ENCODE data around the gene EEFSEC.

The EEFSEC gene

GRCh38 chr3:128239304-128239703, 86.0 kb downstream of the EEFSEC start:
- no peak overlapping the region for H3K27ac ChIP-seq
- no peak for DNase-seq (ENCODE audit: low read depth, low spot score)

DNA sequence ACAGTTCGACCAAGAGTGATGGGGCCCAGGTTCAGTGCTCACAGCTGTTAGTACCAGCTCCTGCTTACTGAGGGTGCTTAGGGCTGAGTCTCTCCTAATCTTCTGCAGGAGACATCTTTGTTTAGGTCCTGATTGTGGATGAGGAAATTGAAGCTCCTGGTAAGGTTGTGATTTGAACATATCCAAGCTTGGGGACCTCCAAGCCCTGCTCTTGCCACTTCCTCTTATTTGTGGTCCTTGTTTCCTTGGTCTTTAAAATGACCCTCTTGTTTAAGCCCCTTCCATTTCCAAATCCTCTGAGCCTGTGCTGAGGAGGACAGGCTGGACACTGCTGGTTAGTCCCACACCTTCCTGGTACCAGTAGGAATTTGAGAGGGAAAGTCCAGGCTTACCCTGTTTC, 87.0 kb downstream of the EEFSEC start:
- DNase-seq (ENCODE audit: low read depth, low spot score) = no peak

DNA sequence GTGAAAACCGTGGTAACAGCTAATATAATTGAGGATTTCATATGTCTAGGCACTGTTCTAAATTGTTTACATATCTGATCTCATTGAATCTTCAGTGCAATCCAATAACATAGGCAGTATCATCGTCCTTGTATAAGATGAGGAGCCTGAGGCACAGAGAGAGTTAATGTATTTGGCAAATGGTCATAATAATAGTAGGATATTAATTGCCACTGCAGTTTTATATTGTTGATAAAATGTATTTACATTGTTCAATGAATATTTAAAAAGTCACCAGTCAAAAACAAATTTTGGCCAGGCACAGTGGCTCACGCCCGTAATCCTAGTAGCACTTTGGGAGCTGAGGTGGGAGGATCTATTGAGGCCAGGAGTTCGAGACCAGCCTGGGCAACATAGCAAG, 88.5 kb downstream of the EEFSEC start:
- no peak for DNase-seq (ENCODE audit: low read depth, low spot score)
- H3K27ac ChIP-seq = no peak overlapping the region

More for the DNA sequence above, 87.0 kb downstream of the EEFSEC start:
- H3K27ac ChIP-seq = no peak overlapping the region

DNA sequence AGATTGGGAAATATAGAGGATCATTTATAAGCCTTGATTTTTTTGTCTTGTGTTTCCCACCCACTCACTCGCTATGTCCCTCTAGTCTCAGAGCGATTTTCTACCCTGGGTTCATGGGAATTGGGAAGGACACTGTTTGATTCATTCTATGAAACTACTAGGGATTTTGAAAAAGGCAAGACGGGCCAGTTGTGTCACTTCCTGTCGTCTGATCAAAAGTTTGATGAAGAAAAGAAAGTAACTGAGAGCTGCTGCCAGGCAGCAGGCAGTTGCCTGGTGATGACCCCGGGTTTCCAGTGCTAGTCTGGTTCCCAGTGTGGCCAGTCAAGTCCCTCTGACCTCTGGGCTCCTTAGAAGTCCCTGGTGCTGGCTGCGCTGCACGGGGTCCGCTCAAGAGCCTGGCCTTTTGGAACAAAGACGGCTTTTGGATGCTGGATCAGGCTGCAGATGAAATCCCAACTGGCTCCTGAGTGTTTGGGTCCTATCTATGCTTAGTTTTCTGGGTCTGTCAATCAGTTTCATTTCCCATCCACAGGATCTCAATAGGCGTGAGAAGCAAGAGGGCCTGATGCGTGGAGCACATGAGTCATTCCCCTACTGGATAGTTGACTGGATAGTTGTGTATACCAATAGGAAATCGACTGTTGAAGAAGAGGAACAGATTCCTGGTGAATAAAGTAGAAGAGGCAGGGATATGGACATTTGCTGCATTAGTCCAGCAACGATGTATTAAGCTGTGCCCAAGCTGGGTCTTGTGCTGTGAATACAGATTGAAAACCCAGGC, 89.7 kb downstream of the EEFSEC start:
- no peak overlapping the region for H3K27ac ChIP-seq
- no peak for DNase-seq (ENCODE audit: low read depth, low spot score)

DNA sequence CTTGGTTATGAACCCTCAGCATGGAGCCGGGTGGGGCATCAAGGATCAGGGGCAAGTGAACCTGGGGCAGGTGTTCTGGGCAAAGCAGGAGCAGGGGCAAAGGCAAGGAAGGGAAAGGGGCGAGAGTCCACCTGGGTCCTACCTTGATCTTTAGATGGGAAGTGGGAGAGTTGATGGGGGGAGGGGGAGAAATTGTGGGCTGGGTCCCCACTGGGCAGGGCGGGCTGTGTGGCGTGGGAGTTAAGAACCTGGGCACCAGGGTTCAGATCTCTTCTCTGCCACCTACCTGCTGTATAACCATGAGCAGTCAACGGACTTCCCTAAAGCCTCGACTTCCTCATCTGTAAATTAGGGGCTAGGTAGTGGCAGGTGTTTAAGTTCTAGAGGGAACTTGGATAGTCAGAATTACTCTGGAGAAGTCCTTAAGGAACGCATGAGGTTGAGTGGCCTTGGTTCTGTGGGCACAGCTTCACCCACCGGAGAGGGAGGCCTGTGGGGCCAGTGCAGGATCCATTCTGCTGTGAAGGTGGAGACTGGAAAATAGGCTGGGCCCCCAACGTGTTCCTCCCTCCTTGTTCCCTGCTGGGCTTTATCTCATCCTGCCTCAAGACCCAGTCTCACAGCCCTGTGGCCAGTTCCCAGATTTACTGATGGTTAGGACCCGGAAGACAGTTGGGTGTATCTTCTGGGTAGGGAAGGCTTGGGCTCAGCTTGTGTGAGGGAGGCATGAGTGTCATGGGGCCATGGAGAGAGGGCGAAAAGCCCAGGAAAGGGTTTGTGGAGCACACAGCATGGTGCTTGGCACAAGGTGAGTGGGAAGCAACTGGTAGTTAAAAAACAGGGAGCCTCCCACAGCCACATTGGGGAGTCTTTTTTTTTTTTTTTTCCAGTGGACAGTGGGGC, 90.6 kb downstream of the EEFSEC start:
- no peak overlapping the region for H3K27ac ChIP-seq
- no peak for DNase-seq (ENCODE audit: low read depth, low spot score)

DNA sequence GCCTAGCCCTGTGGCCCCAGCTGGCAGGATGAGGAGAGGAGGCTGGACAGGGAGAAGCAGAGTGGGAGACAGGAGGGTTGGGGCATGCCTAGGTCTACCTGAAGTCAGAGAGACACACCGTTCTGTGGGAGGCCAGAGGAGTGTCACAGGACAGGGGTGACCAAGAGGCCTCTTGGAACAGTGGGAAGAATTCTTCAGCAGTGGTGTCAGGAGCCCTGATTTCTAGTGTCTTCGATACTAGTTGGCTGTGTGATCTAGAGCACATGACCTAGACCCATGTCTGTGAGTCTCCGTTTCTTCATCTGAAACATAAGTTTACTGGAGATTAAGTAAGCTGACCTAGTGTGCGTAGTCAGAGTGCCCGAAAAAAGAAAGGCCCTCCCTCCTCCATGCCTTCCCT, 92.2 kb downstream of the EEFSEC start:
- no peak for DNase-seq (ENCODE audit: low read depth, low spot score)
- H3K27ac ChIP-seq = no peak overlapping the region

- no peak for DNase-seq (ENCODE audit: low read depth, low spot score)
- no peak overlapping the region for H3K27ac ChIP-seq
Observed at GRCh38 chr3:128247666-128248409, 94.6 kb downstream of the EEFSEC start.

DNA sequence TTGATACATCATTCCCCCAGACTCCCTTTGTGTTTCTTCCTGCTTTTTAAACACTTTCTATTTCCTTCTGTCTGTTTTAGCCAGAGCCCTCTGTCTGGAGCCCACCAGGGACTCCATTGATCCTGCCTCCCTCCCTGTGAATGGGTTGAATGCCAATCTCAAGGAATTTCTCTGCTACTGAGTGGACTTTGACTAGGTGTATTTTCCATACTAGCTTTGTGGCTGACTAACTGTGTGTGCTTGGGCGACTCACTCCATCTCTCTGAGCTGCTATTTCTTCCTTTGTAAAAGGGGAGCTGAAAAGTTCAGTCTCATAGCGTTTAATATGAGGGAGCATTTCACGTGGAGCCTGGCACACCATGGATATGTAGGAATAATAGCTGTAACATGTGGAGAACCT, 98.8 kb downstream of the EEFSEC start:
- H3K27ac ChIP-seq = no peak overlapping the region
- no peak for DNase-seq (ENCODE audit: low read depth, low spot score)

DNA sequence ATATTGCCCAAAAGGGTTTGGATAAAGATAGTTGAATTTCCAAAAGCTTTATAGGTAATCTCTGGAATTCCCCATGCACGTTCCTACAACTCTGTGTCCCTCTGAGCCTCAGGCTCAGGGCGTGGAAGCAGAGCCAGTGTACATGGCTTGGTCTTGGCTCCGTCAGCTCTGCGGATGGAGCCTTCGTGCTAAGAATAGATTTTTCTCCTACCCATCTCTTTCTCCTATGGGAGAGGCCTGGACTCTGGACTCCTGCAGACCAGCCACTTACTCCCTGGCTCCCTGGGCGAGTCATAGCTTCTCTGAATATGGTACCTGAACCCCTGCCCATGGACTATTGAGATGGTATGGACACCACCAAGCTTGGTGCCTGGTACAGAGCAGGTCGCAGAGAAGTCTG, 99.9 kb downstream of the EEFSEC start:
- DNase-seq (ENCODE audit: low read depth, low spot score) = no peak
- H3K27ac ChIP-seq = no peak overlapping the region

DNA sequence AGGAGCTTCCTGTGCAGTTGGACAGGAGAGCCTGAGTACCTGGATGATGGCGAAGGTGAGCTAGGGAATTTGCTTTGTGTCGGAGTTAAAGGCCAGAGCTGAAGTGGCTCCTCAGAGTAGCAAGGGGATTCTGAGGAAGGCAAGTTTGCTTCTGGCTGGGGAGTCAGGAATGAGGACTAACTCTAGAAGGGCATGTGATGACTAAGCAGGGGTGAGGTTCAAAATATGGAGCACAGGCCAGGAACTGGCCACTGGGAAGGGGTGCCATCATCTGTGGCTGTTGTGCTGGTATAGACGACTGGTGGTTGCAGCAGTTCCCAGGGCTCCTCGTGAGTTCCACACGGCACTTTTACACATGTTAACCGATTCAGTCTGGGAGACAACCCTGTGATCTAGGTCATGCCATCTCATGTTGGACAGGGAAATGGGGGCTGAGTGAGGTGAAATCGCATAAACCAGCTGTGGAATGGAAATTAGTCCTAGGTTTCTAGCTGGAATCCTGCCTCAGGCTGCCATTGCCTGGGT, 100.8 kb downstream of the EEFSEC start:
- no peak overlapping the region for H3K27ac ChIP-seq
- no peak for DNase-seq (ENCODE audit: low read depth, low spot score)

DNA sequence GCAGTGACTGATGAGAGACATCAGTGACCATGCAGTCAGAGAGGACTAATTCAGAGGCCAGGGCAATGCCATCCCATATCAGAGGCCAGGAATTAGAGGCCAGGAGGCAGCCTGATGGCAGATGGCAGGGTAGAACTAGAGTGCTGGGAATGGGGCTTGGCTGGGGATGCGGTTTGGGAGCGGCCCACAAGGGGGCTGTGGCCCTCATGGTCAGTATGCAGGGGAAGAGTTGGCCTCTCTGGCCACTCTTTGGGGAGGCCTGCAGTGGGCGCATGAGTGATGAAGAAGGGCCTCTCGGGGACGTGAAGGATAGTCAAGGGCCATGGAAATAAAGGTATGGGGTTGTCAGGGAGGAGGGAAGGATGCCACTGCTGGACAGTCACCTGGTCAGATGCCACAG, 101.7 kb downstream of the EEFSEC start:
- no peak for DNase-seq (ENCODE audit: low read depth, low spot score)
- no peak overlapping the region for H3K27ac ChIP-seq

DNA sequence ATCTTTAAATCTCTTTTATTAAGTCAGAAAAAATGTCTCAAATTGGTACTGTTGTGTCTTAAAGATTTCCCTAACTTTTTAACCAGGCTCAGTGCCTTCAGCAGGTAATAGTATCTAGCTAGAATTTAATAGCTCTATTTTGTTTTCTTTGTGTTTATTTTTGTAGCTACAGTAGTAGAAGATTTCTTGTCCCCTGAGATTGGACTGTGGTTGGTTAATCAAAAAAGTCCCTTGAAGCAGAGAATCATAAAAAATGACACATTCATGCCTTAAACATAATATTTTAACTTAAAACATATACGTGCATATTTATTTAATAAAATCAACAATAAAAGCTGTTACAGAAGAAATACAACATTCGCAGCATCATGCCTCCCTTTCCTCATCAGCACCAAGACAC, 102.8 kb downstream of the EEFSEC start:
- H3K27ac ChIP-seq = no peak overlapping the region
- no peak for DNase-seq (ENCODE audit: low read depth, low spot score)

GRCh38 chr3:128257632-128258031, 104.4 kb downstream of the EEFSEC start:
- no peak for DNase-seq (ENCODE audit: low read depth, low spot score)
- no peak overlapping the region for H3K27ac ChIP-seq

GRCh38 chr3:128260275-128260674, 107.0 kb downstream of the EEFSEC start:
- DNase-seq (ENCODE audit: low read depth, low spot score) = no peak
- no peak overlapping the region for H3K27ac ChIP-seq

- DNase-seq (ENCODE audit: low read depth, low spot score) = no peak
Observed at GRCh38 chr3:128262457-128262856, 109.2 kb downstream of the EEFSEC start.

DNA sequence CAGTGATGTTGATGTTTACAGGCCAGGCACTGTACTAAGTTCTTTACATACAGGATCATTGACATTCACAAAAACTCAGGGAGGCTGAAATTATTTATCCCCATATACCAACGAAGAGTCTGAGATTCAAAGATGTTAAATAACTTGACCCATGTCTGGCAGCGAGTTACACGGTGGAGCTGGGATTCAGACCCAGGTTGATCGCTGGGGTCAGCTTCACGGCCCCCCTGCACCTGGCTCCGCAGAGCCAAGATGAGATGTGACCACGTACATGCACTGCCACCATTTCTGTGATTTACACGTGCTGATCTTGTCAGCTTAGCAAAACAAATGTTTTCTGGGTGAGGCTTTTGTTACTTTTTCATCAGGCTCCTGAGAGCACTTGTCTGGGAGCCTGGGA, 109.8 kb downstream of the EEFSEC start:
- DNase-seq (ENCODE audit: low read depth, low spot score) = no peak
- no peak overlapping the region for H3K27ac ChIP-seq

More at GRCh38 chr3:128262457-128262856, 109.2 kb downstream of the EEFSEC start:
- no peak overlapping the region for H3K27ac ChIP-seq

- H3K27ac ChIP-seq = no peak overlapping the region
- no peak for DNase-seq (ENCODE audit: low read depth, low spot score)
Observed at GRCh38 chr3:128263946-128264345, 110.7 kb downstream of the EEFSEC start.

DNA sequence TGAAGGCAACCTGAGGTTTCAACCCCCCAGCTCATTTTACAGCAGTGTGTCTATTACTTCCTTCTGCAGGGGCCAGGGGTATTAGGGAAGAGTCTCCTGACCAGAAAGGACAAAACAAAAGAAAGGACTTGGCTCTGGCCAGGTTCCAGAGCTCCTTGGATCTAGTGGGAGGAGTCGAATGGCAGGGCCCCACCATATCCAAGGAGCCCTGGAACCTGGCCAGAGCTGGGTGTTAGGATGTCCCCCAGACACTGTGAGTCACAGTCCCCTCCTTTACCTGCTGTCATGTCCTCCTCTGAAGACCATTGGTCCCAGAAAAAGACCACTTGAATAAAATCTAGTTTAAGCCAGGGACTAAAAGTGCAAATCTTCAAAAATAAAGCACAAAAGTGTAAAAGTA, 113.2 kb downstream of the EEFSEC start:
- H3K27ac ChIP-seq = no peak overlapping the region
- DNase-seq (ENCODE audit: low read depth, low spot score) = no peak

- DNase-seq (ENCODE audit: low read depth, low spot score) = no peak
- no peak overlapping the region for H3K27ac ChIP-seq
Observed at GRCh38 chr3:128267541-128267940, 114.3 kb downstream of the EEFSEC start.

DNA sequence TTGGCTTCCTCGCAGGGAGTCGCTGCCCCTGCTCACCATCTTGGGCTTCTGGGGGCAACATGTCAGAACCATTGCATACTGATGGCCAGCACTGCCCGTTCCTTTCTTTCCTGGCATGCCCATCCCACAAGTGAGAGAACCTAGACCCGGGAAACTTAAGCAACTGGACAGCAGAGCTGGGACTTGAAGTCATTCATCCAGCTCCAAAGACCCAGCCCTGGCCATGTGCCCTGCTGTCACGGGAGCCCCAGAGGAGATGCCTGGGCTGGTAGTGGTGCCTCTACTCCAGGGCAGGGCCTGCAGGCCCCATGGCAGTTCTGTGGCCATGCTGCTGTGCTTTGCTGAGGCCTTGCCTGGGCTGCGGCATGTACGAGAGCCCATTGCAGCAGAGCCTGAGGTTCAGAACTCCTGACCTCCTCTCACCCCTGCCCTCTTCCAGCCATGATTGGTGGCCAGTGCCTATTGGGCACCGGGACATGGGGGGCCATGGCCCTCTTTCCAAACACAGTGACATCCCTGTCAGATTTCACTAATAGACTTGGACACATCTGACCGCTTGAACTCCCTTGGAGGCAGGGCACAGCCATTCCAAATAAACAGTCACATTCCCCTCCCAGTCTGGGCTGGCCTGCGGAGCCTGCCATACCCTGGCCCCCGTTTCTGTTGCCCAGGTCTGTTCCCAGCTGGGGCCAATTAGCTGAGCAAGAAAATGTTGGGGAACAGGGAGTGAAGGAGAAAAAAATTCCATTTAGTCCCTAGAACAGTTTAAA, 115.9 kb downstream of the EEFSEC start:
- no peak for DNase-seq (ENCODE audit: low read depth, low spot score)
- H3K27ac ChIP-seq = no peak overlapping the region
